Stimulated activated CD4-positive, alpha-beta T cell treated with anti-CD3 and anti-CD28 coated beads, Interleukin-4, amount 100 ng/mL, for 1 hour (primary cell): Measurements from ENCODE around the gene RPL29.

Experiments
- DNase-seq: peaks from one replicate; pipeline ENCODE4 v3.0.0-alpha.2; 2020

RPL29 gene

GRCh38 chr3:51944451-51945021 lies 51.2 kb downstream of the RPL29 start:
- DNase-seq, result no peak
